Dendritic cell treated with granulocyte-macrophage colony-stimulating factor and Interleukin-4, amounts not matched to agents 40 ng/mL and 50 ng/mL, for 4 days (primary cell): ENCODE data around the gene KRT6A.

Experiments
- H3K27ac Mint-ChIP-seq: one replicate; pipeline ENCODE4 v1.8.0; 2022; ENCODE audit warnings: mild to moderate bottlenecking, mixed read lengths
- H3K27me3 Mint-ChIP-seq: one replicate; pipeline ENCODE4 v1.8.0; 2022; ENCODE audit warnings: mild to moderate bottlenecking, mixed read lengths
- H3K36me3 Mint-ChIP-seq: one replicate; pipeline ENCODE4 v1.8.0; 2022; ENCODE audit warnings: low read depth, mixed read lengths
- H3K4me1 Mint-ChIP-seq: one replicate; pipeline ENCODE4 v1.8.0; 2022; ENCODE audit warnings: low read depth, mixed read lengths
- H3K4me3 Mint-ChIP-seq: one replicate; pipeline ENCODE4 v1.8.0; 2022; ENCODE audit warnings: mild to moderate bottlenecking, moderate library complexity, mixed read lengths
- H3K9me3 Mint-ChIP-seq: one replicate; pipeline ENCODE4 v1.8.0; 2022; ENCODE audit warnings: mixed read lengths
- intact Hi-C: fragments of 100-400 bp; cut with micrococcal nuclease; formaldehyde crosslinking; loops from one replicate; pipeline ENCODE4 v1.15.0; 2022

KRT6A gene

GRCh38 chr12:52519826-52520662 lies 27.0 kb upstream of the KRT6A start, which contains the start of gene KRT5:
TSS of gene KRT5 (minus strand) at chr12:52520394. CDS start at chr12:52520296, 98 bp downstream.
- no peaks in the 10 kb centered on the region for H3K36me3 Mint-ChIP-seq

GRCh38 chr12:52519387-52519703 lies 26.3 kb upstream of the KRT6A start:
- H3K36me3 Mint-ChIP-seq: no peaks in the 10 kb centered on the region
- no peaks in the 10 kb centered on the region for H3K4me1 Mint-ChIP-seq
- no peaks in the 10 kb centered on the region for H3K9me3 Mint-ChIP-seq
- H3K27ac Mint-ChIP-seq: no peak overlapping the region
- intact Hi-C loops: no loop called here
- no peak overlapping the region for H3K4me3 Mint-ChIP-seq
- peaks cover 14% of the 10 kb centered on the region for H3K27me3 Mint-ChIP-seq

More at GRCh38 chr12:52519826-52520662, 27.0 kb upstream of the KRT6A start, which contains the start of gene KRT5:
- H3K9me3 Mint-ChIP-seq: no peaks in the 10 kb centered on the region
- no peak within 1 kb of the TSS for H3K27ac Mint-ChIP-seq
- intact Hi-C loops: no loop called here
- no peaks in the 10 kb centered on the region for H3K4me1 Mint-ChIP-seq
- H3K4me3 Mint-ChIP-seq: no peak within 1 kb of the TSS
- peaks cover 13% of the 10 kb centered on the region for H3K27me3 Mint-ChIP-seq

- no peaks in the 10 kb centered on the region for H3K4me1 Mint-ChIP-seq
- H3K36me3 Mint-ChIP-seq: no peaks in the 10 kb centered on the region
- intact Hi-C loops: no loop called here
- H3K27me3 Mint-ChIP-seq: peaks cover 14% of the 10 kb centered on the region
- H3K27ac Mint-ChIP-seq: no peak overlapping the region
- no peaks in the 10 kb centered on the region for H3K9me3 Mint-ChIP-seq
- no peak overlapping the region for H3K4me3 Mint-ChIP-seq
Observed at GRCh38 chr12:52518574-52519386, 25.7 kb upstream of the KRT6A start.

GRCh38 chr12:52517888-52518287 lies 24.8 kb upstream of the KRT6A start:
- Mint-ChIP-seq H3K4me3 (no peak overlapping the region), H3K36me3 (no peaks in the 10 kb centered on the region), H3K9me3 (no peaks in the 10 kb centered on the region), H3K27ac (no peak overlapping the region), H3K4me1 (no peaks in the 10 kb centered on the region), H3K27me3 (peaks cover 14% of the 10 kb centered on the region)
- intact Hi-C loops: no loop called here

- Mint-ChIP-seq H3K4me1 (no peaks in the 10 kb centered on the region), H3K27ac (no peak overlapping the region), H3K4me3 (no peak overlapping the region), H3K36me3 (no peaks in the 10 kb centered on the region), H3K9me3 (no peaks in the 10 kb centered on the region), H3K27me3 (peaks cover 9% of the 10 kb centered on the region)
- intact Hi-C loops: no loop called here
Observed at GRCh38 chr12:52517005-52517835, 24.2 kb upstream of the KRT6A start.

DNA sequence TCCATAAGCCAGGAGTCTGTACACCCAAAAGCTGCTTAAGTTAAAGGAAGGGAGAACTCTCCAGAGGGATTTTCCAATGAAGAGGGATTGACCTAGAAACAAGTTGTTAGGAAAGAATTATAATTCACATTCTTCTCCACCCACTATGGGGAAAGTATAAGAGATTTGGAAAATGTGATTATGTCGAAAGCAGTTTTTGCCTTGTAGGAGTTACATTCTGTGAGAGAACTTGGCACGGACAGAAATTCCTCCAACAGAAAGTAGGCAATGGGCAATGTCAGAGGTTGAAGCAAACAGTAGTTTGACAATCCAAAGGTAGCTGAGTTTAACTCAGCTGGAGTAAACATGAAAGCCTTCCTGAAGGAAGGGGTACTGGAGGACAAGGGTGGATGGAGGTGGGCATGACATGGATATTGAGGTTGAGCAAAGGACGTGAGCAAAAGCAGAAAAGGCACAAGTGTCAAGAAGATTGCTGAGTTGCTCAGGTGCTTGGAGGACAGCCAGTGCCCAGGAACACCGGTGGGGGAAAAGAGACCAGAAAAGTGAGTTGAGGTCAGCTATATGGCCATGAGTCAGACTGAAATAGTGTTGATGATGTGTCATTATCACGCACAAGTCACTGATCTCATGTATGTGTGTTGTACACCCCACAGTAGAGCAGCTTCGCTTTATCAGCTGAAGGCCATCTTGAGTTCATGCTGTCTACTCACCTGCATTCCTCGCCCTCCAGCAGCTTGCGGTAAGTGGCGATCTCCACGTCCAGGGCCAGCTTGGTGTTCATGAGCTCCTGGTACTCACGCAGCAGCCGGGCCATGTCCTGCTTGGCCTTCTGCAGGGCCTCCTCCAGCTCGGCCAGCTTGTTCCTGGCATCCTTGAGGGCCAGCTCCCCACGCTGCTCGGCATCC lies 23.1 kb upstream of the KRT6A start:
- Mint-ChIP-seq H3K4me3 (no peak overlapping the region), H3K9me3 (peaks cover 7% of the 10 kb centered on the region), H3K4me1 (no peaks in the 10 kb centered on the region), H3K36me3 (no peaks in the 10 kb centered on the region), H3K27me3 (peaks cover 10% of the 10 kb centered on the region), H3K27ac (no peak overlapping the region)
- intact Hi-C loops: no loop called here

DNA sequence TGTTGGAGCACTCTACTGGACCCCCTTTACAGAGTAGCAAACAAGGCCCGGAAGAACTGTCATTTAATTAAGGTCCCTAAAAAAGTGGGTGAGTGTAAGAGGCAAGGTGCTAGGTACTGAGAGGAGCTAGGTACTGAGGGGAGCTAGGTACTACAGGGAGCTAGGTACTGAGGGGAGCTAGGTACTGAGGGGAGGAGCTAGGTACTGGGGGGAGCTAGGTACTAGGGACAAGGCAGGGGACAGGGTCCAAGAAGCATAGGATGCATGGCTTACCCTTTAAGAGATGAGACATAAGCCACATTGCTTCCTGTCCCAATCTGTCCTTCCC lies 22.2 kb upstream of the KRT6A start:
- peaks cover 10% of the 10 kb centered on the region for H3K27me3 Mint-ChIP-seq
- no peaks in the 10 kb centered on the region for H3K36me3 Mint-ChIP-seq
- no peaks in the 10 kb centered on the region for H3K4me1 Mint-ChIP-seq
- H3K27ac Mint-ChIP-seq: no peak overlapping the region
- peaks cover 10% of the 10 kb centered on the region for H3K9me3 Mint-ChIP-seq
- H3K4me3 Mint-ChIP-seq: no peak overlapping the region
- intact Hi-C loops: no loop called here

DNA sequence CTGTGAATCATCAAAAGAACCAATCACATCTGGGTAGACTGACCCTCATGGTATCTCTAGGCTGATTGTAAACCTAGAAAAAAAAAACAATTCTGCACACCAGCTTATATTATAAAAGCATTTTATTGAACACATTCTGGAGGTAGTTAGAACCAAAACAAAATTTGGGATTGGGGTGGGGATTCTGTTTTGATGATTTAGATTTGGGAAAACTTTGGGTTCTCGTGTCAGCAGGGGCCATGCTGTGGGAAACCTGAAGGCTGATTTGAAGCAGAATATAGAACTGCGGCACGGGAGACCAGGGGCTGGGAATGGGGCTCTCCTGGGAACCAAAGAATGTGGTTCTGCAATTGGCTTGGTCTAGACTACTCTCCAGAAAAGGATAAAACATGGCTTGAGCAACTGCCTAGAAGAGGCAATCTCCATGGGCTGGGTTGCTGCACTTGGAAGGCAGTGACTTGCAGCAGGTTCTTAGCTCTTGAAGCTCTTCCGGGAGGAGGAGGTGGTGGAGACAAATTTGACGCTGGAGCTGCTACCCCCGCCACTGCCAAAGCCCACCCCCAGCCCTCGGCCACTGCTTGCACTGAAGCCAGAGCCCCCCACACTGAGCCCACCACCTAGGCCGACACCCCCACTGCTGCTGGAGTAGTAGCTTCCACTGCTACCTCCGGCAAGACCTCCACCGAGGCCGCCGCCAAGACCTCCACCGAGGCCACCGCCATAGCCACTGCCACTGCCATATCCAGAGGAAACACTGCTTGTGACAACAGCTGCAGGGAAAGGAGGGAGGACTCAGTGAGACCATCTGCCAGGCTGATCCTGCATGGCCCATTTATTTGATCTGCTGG lies 21.6 kb upstream of the KRT6A start:
- Mint-ChIP-seq H3K27me3 (peaks cover 12% of the 10 kb centered on the region), H3K4me1 (no peaks in the 10 kb centered on the region), H3K9me3 (peaks cover 10% of the 10 kb centered on the region)

DNA sequence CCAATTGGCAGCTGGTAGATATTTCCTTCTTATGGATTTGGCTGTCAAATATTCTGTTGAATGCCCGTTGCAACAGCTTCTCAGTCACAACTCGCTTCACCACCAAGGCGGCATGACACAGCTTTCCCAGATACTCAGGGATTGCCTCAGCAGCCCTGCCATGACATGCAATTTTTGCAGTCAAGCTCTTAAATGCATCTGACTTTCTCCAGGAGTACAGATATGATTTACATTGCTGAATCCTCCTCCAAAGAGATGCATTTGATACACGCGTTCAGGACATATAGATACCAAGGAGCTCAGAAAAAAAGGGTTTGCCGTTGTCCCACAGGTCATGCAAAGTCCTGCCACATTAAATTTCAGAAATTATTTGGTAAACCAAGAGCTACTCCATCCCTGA lies 20.7 kb upstream of the KRT6A start:
- intact Hi-C loops: no loop called here
- H3K36me3 Mint-ChIP-seq: no peaks in the 10 kb centered on the region
- H3K27me3 Mint-ChIP-seq: peaks cover 11% of the 10 kb centered on the region
- H3K27ac Mint-ChIP-seq: no peak overlapping the region
- H3K4me1 Mint-ChIP-seq: no peaks in the 10 kb centered on the region
- no peak overlapping the region for H3K4me3 Mint-ChIP-seq
- peaks cover 10% of the 10 kb centered on the region for H3K9me3 Mint-ChIP-seq

More for the DNA sequence above, 21.6 kb upstream of the KRT6A start:
- Mint-ChIP-seq H3K4me3 (no peak overlapping the region), H3K36me3 (no peaks in the 10 kb centered on the region), H3K27ac (no peak overlapping the region)
- intact Hi-C loops: no loop called here

DNA sequence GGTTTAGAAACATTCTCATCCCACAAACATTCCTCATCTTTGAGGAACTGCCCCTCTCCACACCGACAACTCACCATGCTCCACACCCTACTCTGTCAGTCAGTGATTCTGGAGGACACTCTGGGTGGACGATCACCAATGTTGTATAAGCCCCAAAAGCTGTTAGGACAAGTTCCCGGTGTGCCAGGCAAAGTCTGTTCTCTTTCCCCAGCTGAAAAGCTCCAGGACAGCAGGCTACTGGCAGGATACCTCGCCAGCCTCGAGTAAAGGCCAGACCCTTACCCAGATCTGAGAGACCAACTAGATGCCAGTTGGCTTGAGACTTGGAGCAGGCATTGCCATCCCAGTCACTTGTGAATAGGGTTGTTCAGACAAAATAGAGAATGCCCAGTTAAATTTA lies 15.2 kb upstream of the KRT6A start:
- H3K4me1 Mint-ChIP-seq: no peaks in the 10 kb centered on the region
- no peaks in the 10 kb centered on the region for H3K36me3 Mint-ChIP-seq
- intact Hi-C loops: no loop called here
- H3K27ac Mint-ChIP-seq: no peak overlapping the region
- H3K4me3 Mint-ChIP-seq: no peak overlapping the region
- H3K27me3 Mint-ChIP-seq: peaks cover 27% of the 10 kb centered on the region
- H3K9me3 Mint-ChIP-seq: peaks cover 10% of the 10 kb centered on the region

- intact Hi-C loops: no loop called here
- Mint-ChIP-seq H3K27me3 (peaks cover 27% of the 10 kb centered on the region), H3K27ac (no peak overlapping the region), H3K4me3 (no peak overlapping the region), H3K9me3 (peaks cover 13% of the 10 kb centered on the region), H3K4me1 (no peaks in the 10 kb centered on the region), H3K36me3 (no peaks in the 10 kb centered on the region)
Observed at GRCh38 chr12:52506858-52507715, 14.0 kb upstream of the KRT6A start.

DNA sequence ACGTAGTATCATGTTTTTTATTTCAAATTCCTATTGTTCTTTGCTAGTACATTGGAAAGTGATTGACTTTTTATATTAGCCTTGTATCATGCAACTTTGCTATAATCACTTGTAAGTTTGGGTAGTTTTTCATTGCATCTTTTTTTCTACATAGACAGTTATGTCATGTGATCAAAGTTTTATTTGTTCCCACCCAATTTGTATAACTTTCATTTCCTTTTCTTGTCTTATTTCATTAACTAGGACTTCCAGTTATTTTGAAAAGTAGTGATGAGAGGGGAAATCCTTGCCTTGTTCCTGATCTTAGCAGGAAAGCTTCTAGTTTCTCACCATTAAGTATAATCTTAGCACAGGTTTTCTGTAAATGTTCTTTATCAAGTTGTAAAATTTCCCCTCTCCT lies 9.8 kb upstream of the KRT6A start:
- Mint-ChIP-seq H3K9me3 (peaks cover 7% of the 10 kb centered on the region), H3K4me1 (no peaks in the 10 kb centered on the region), H3K27me3 (peaks cover 25% of the 10 kb centered on the region), H3K36me3 (no peaks in the 10 kb centered on the region), H3K27ac (no peak overlapping the region), H3K4me3 (no peak overlapping the region)
- intact Hi-C loops: no loop called here
